ENCODE measurements around the gene SPATA13.

The SPATA13 gene

GRCh38 chr13:24280720-24281119 is 120.2 kb downstream of the SPATA13 start:
- Histone ChIP-seq H3K4me1 (ENCODE audit: insufficient read depth, low read length) (no peaks in the 10 kb centered on the region), H3K36me3 (ENCODE audit: insufficient read depth, low read length) (no peaks in the 10 kb centered on the region), H3K27ac (ENCODE audit: low read length) (no peak overlapping the region), H3K9me3 (ENCODE audit: insufficient read depth, low read length, severe bottlenecking) (no peaks in the 10 kb centered on the region), H3K27me3 (ENCODE audit: insufficient read depth, low read length, poor library complexity) (no peaks in the 10 kb centered on the region), H4K20me1 (ENCODE audit: insufficient read depth, low read length) (no peaks in the 10 kb centered on the region), H2AFZ (ENCODE audit: low read depth, low read length) (no peak overlapping the region), H3K79me2 (ENCODE audit: insufficient read depth, low read length) (no peaks in the 10 kb centered on the region), H3K9ac (ENCODE audit: low read depth, low read length) (no peak overlapping the region), H3K4me3 (ENCODE audit: low read depth in 1 of 2, low read length in 2 of 2) (no peak overlapping the region), H3K4me2 (ENCODE audit: insufficient read depth, low read length) (no peak overlapping the region)
- TF ChIP-seq EZH2 (IDR thresholded peaks at IDR 0.05; ENCODE audit: borderline replicate concordance, low read depth, low read length, severe bottlenecking) (no peak), CTCF (IDR thresholded peaks at IDR 0.05; ENCODE audit: borderline replicate concordance, extremely low read depth, low read length, poor library complexity, severe bottlenecking) (no peak)
- ATAC-seq (ENCODE audit: insufficient read depth, low read depth) (no peak), DNase-seq (no peak)

- Histone ChIP-seq H2AFZ (ENCODE audit: low read depth, low read length) (no peak overlapping the region), H3K36me3 (ENCODE audit: insufficient read depth, low read length) (peaks cover 5% of the 10 kb centered on the region; the same call in 1 of the 2 replicates), H3K4me2 (ENCODE audit: insufficient read depth, low read length) (no peak overlapping the region), H3K4me1 (ENCODE audit: insufficient read depth, low read length) (no peaks in the 10 kb centered on the region), H4K20me1 (ENCODE audit: insufficient read depth, low read length) (no peaks in the 10 kb centered on the region), H3K27ac (ENCODE audit: low read length) (no peak overlapping the region), H3K79me2 (ENCODE audit: insufficient read depth, low read length) (no peaks in the 10 kb centered on the region), H3K4me3 (ENCODE audit: low read depth in 1 of 2, low read length in 2 of 2) (no peak overlapping the region), H3K9ac (ENCODE audit: low read depth, low read length) (no peak overlapping the region), H3K9me3 (ENCODE audit: insufficient read depth, low read length, severe bottlenecking) (no peaks in the 10 kb centered on the region), H3K27me3 (ENCODE audit: insufficient read depth, low read length, poor library complexity) (no peaks in the 10 kb centered on the region)
- ATAC-seq (ENCODE audit: insufficient read depth, low read depth) (no peak), DNase-seq (no peak)
- TF ChIP-seq CTCF (IDR thresholded peaks at IDR 0.05; ENCODE audit: borderline replicate concordance, extremely low read depth, low read length, poor library complexity, severe bottlenecking), result no peak
- no peak for TF ChIP-seq EZH2 (IDR thresholded peaks at IDR 0.05; ENCODE audit: borderline replicate concordance, low read depth, low read length, severe bottlenecking)
Observed at GRCh38 chr13:24281188-24282008, 120.9 kb downstream of the SPATA13 start.

- Histone ChIP-seq H3K27me3 (ENCODE audit: insufficient read depth, low read length, poor library complexity) (no peaks in the 10 kb centered on the region), H3K79me2 (ENCODE audit: insufficient read depth, low read length) (no peaks in the 10 kb centered on the region), H2AFZ (ENCODE audit: low read depth, low read length) (no peak overlapping the region), H3K9me3 (ENCODE audit: insufficient read depth, low read length, severe bottlenecking) (no peaks in the 10 kb centered on the region), H3K36me3 (ENCODE audit: insufficient read depth, low read length) (peaks cover 7% of the 10 kb centered on the region; the same call in 1 of the 2 replicates), H3K4me3 (ENCODE audit: low read depth in 1 of 2, low read length in 2 of 2) (no peak overlapping the region), H3K9ac (ENCODE audit: low read depth, low read length) (no peak overlapping the region), H4K20me1 (ENCODE audit: insufficient read depth, low read length) (no peaks in the 10 kb centered on the region), H3K4me1 (ENCODE audit: insufficient read depth, low read length) (no peaks in the 10 kb centered on the region), H3K27ac (ENCODE audit: low read length) (no peak overlapping the region), H3K4me2 (ENCODE audit: insufficient read depth, low read length) (no peak overlapping the region)
- TF ChIP-seq EZH2 (IDR thresholded peaks at IDR 0.05; ENCODE audit: borderline replicate concordance, low read depth, low read length, severe bottlenecking), result no peak
- no peak for TF ChIP-seq CTCF (IDR thresholded peaks at IDR 0.05; ENCODE audit: borderline replicate concordance, extremely low read depth, low read length, poor library complexity, severe bottlenecking)
- ATAC-seq (ENCODE audit: insufficient read depth, low read depth) (no peak), DNase-seq (no peak)
Observed at GRCh38 chr13:24282256-24282655, 121.7 kb downstream of the SPATA13 start.

All from DND-41 (cell line).